Lower lobe of right lung (tissue), 2 donors: ENCODE data around the gene FBXL12. TPM values are rescaled to one million over a fixed set of nuclear protein-coding genes. Genes with fewer than 3 reads are reported as not detected.
"Not testable (repeated sequence)": the region's sequence is repeated elsewhere in the genome, so short reads cannot be mapped to it uniquely, and the experiment has no call there.

Source experiments
- ATAC-seq, 2 donors: fragments of 200-7000 bp; cut with Tn5 transposase; one replicate each; pipeline ENCODE4 v1.9.1; 2020 to 2022; ENCODE audit warnings: mild to moderate bottlenecking in 2 of 2, moderate library complexity in 2 of 2
- DNase-seq: peaks from one replicate; pipeline ENCODE4 v3.0.0-alpha.2; 2020
- H3K27ac ChIP-seq: fragments of 200-600 bp; one replicate; pipeline ENCODE4 v1.8.0; 2022
- H3K27me3 ChIP-seq: fragments of 200-600 bp; one replicate; pipeline ENCODE4 v1.8.0; 2022; ENCODE audit warnings: low read depth
- H3K36me3 ChIP-seq: fragments of 200-600 bp; one replicate; pipeline ENCODE4 v1.8.0; 2022; ENCODE audit warnings: mild to moderate bottlenecking
- H3K4me1 ChIP-seq: fragments of 200-600 bp; one replicate; pipeline ENCODE4 v1.8.0; 2022
- H3K4me3 ChIP-seq: fragments of 200-600 bp; one replicate; pipeline ENCODE4 v1.8.0; 2022; ENCODE audit warnings: mild to moderate bottlenecking
- H3K9me3 ChIP-seq: fragments of 200-600 bp; one replicate; pipeline ENCODE4 v1.8.0; 2022
- CTCF ChIP-seq: fragments of 200-600 bp; IDR thresholded peaks from one replicate; pipeline ENCODE4 v1.8.0; 2022; ENCODE audit warnings: antibody characterized with exemption, mild to moderate bottlenecking
- intact Hi-C: fragments of 100-400 bp; cut with DNase I; formaldehyde crosslinking; loops from one replicate; pipeline ENCODE4 v1.11.0; 2022
- total RNA-seq: library from RNA; stranded (reverse); fragmentation: NEBNext Ultra II Directional; extraction: Animal tissue kit (Norgen Biotek cat#: 25700); gene quantifications from one replicate; pipeline ENCODE4 v1.2.1, GENCODE V29; 2021
- donor health status: DM: no; HTN: yes; CAD: no; lungs with severe emphysema.

The FBXL12 gene
- total RNA-seq, 1 donor from 2014 or later: 18.6 TPM

GRCh38 chr19:9786819-9787218 is 32.1 kb downstream of the FBXL12 start:
- TF ChIP-seq CTCF: no peak
- ATAC-seq (no peak), DNase-seq (no peak)
- H3K4me3 ChIP-seq: no peak overlapping the region
- no peaks in the 10 kb centered on the region for H3K9me3 ChIP-seq
- no peaks in the 10 kb centered on the region for H3K27me3 ChIP-seq
- peaks cover 10% of the 10 kb centered on the region for H3K4me1 ChIP-seq
- intact Hi-C loops: no loop called here
- no peaks in the 10 kb centered on the region for H3K36me3 ChIP-seq
- peak overlapping the region; percentile 96 for H3K27ac ChIP-seq

- no peaks in the 10 kb centered on the region for H3K27me3 ChIP-seq
- H3K4me1 ChIP-seq: peaks cover 10% of the 10 kb centered on the region
- no peak for TF ChIP-seq CTCF
- ATAC-seq: no peak
- DNase-seq: peak; percentile 56
- peak overlapping the region; percentile 96 for H3K27ac ChIP-seq
- no peaks in the 10 kb centered on the region for H3K36me3 ChIP-seq
- peak overlapping the region; percentile 76 for H3K4me3 ChIP-seq
- intact Hi-C loops: no loop called here
- no peaks in the 10 kb centered on the region for H3K9me3 ChIP-seq
Observed at GRCh38 chr19:9786342-9786741, 32.5 kb downstream of the FBXL12 start.

- Histone ChIP-seq H3K27me3 (no peaks in the 10 kb centered on the region), H3K4me1 (peaks cover 10% of the 10 kb centered on the region), H3K27ac (peak overlapping the region; percentile 96), H3K4me3 (peak overlapping the region; percentile 76), H3K9me3 (no peaks in the 10 kb centered on the region), H3K36me3 (no peaks in the 10 kb centered on the region)
- intact Hi-C loops: no loop called here
- DNase-seq (peak; percentile 98), ATAC-seq (peak; percentile 95 to 97)
- no peak for TF ChIP-seq CTCF
Observed at GRCh38 chr19:9785367-9786331, 33.2 kb downstream of the FBXL12 start.

- H3K36me3 ChIP-seq, H3K27me3 ChIP-seq, ATAC-seq, H3K4me3 ChIP-seq, DNase-seq, H3K27ac ChIP-seq, H3K4me1 ChIP-seq, H3K9me3 ChIP-seq, intact Hi-C loops: not testable (repeated sequence)
Observed at GRCh38 chr19:9784163-9784496, 34.7 kb downstream of the FBXL12 start.

- Histone ChIP-seq H3K36me3 (no peaks in the 10 kb centered on the region), H3K27me3 (no peaks in the 10 kb centered on the region), H3K4me3 (no peak overlapping the region), H3K4me1 (peaks cover 10% of the 10 kb centered on the region), H3K27ac (no peak overlapping the region), H3K9me3 (no peaks in the 10 kb centered on the region)
- ATAC-seq: no peak
- no peak for TF ChIP-seq CTCF
- no peak for DNase-seq
- intact Hi-C loops: no loop called here
Observed at GRCh38 chr19:9782338-9782737, 36.5 kb downstream of the FBXL12 start.
